GM19099 (cell line): ENCODE measurements around the gene ANK2.

Source experiments
- POLR2A ChIP-seq: IDR thresholded peaks from 3 replicates; pipeline ENCODE4 v1.6.1; 2011; ENCODE audit warnings: low read depth; ENCODE audit not compliant: insufficient read length; ENCODE audit errors: extremely low read depth

ANK2 gene

GRCh38 chr4:113389160-113389559, 339.7 kb downstream of the ANK2 start:
- no peak for TF ChIP-seq POLR2A

GRCh38 chr4:113390850-113391249, 341.4 kb downstream of the ANK2 start:
- no peak for TF ChIP-seq POLR2A

GRCh38 chr4:113394108-113394729, 344.8 kb downstream of the ANK2 start:
- no peak for TF ChIP-seq POLR2A

- no peak for TF ChIP-seq POLR2A
Measured at GRCh38 chr4:113394730-113395530, 345.5 kb downstream of the ANK2 start.

GRCh38 chr4:113397114-113397701, 347.8 kb downstream of the ANK2 start:
- TF ChIP-seq POLR2A: no peak

- no peak for TF ChIP-seq POLR2A
Measured at GRCh38 chr4:113398441-113399143, 349.1 kb downstream of the ANK2 start.

- TF ChIP-seq POLR2A: no peak
Measured at GRCh38 chr4:113404167-113404571, 354.7 kb downstream of the ANK2 start.

- TF ChIP-seq POLR2A: no peak
Measured at GRCh38 chr4:113404841-113405240, 355.4 kb downstream of the ANK2 start.

GRCh38 chr4:113405874-113406722, 356.6 kb downstream of the ANK2 start:
- TF ChIP-seq POLR2A: no peak

GRCh38 chr4:113406723-113407016, 357.2 kb downstream of the ANK2 start:
- no peak for TF ChIP-seq POLR2A

GRCh38 chr4:113407409-113407808, 358.0 kb downstream of the ANK2 start:
- no peak for TF ChIP-seq POLR2A

- no peak for TF ChIP-seq POLR2A
Measured at GRCh38 chr4:113409181-113409580, 359.7 kb downstream of the ANK2 start.

- no peak for TF ChIP-seq POLR2A
Measured at GRCh38 chr4:113410686-113411085, 361.2 kb downstream of the ANK2 start.

- no peak for TF ChIP-seq POLR2A
Measured at GRCh38 chr4:113411496-113411938, 362.1 kb downstream of the ANK2 start.

GRCh38 chr4:113419631-113420030, 370.2 kb downstream of the ANK2 start:
- no peak for TF ChIP-seq POLR2A
